ENCODE measurements around the gene RAP1GAP.

- TF ChIP-seq, protein P1, sequence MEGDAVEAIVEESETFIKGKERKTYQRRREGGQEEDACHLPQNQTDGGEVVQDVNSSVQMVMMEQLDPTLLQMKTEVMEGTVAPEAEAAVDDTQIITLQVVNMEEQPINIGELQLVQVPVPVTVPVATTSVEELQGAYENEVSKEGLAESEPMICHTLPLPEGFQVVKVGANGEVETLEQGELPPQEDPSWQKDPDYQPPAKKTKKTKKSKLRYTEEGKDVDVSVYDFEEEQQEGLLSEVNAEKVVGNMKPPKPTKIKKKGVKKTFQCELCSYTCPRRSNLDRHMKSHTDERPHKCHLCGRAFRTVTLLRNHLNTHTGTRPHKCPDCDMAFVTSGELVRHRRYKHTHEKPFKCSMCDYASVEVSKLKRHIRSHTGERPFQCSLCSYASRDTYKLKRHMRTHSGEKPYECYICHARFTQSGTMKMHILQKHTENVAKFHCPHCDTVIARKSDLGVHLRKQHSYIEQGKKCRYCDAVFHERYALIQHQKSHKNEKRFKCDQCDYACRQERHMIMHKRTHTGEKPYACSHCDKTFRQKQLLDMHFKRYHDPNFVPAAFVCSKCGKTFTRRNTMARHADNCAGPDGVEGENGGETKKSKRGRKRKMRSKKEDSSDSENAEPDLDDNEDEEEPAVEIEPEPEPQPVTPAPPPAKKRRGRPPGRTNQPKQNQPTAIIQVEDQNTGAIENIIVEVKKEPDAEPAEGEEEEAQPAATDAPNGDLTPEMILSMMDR (IDR thresholded peaks at IDR 0.05), result no peak
- no peak for TF ChIP-seq POLR2A (IDR thresholded peaks at IDR 0.05)
Measured at GRCh38 chr1:21621051-21621450, 48.1 kb downstream of the RAP1GAP start.
